ENCODE results near the gene KIAA1210. TPM values are rescaled to one million over a fixed set of nuclear protein-coding genes. Genes with fewer than 3 reads are reported as not detected.

The KIAA1210 gene
- total and polyA plus RNA-seq, 2 donors from 2014 or later, result 0.03 TPM; not detected in 1

DNA sequence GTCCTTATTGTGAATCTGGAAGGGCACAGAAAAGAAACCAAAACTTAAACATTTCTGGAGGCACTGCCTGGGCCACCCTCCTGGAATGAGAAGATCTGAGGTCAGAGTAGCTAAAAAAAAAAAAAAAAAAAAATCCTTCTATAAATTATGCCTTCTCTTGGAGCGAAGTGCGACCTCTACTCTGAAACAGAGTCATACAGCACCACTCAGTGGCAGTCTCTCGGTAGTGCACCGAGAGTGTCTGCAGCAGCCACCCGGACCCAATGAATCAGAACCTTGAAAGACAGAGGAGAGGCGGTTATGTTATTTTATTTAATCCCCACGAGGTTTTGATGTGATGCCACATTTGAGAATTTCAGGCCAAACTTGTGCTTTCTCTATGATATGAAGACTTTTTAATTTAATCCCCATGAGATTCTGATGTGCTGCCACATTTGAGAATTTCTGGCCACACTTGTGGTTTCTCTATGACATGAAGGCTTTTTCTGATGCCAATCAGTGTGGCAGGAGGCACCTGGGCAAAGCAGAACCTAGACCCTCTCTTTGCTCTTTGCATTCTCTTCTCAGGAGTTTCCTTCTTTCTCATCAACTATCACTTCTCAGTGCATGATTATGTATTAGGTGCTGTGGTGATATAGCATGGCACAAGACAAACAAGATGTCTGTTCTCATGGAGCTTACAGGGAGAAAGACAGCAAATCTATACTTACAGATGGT is 60.4 kb downstream of the KIAA1210 start:
- intact Hi-C loops (cut with DNase I), result loop anchor here (5.0 kb wide), 1 partner anchor 220 kb away; no protein-coding TSS in a partner anchor
- Histone ChIP-seq H3K4me1 (ENCODE audit: control insufficient read depth in 2 of 3, insufficient read depth in 2 of 3, low read depth in 1 of 3, low read length in 3 of 3) (no peaks in the 10 kb centered on the region), H3K27ac (ENCODE audit: low read depth in 2 of 2, low read length in 2 of 2) (no peak overlapping the region), H3K9me3 (ENCODE audit: control insufficient read depth in 2 of 3, insufficient read depth in 1 of 3, low read length in 3 of 3) (no peaks in the 10 kb centered on the region), H3K36me3 (ENCODE audit: control insufficient read depth in 2 of 3, insufficient read depth in 3 of 3, low read length in 3 of 3) (no peaks in the 10 kb centered on the region), H3K27me3 (ENCODE audit: control insufficient read depth, insufficient read depth, low read length) (no peaks in the 10 kb centered on the region), H3K4me3 (ENCODE audit: low read length in 3 of 3) (no peak overlapping the region), H3K9ac (ENCODE audit: low read length in 3 of 3) (no peak overlapping the region)
- FAIRE-seq (peak; percentile 96), DNase-seq (peak in 4 of 5 donors; percentile 41 to 73 (median 52))
- TF ChIP-seq, protein P1, sequence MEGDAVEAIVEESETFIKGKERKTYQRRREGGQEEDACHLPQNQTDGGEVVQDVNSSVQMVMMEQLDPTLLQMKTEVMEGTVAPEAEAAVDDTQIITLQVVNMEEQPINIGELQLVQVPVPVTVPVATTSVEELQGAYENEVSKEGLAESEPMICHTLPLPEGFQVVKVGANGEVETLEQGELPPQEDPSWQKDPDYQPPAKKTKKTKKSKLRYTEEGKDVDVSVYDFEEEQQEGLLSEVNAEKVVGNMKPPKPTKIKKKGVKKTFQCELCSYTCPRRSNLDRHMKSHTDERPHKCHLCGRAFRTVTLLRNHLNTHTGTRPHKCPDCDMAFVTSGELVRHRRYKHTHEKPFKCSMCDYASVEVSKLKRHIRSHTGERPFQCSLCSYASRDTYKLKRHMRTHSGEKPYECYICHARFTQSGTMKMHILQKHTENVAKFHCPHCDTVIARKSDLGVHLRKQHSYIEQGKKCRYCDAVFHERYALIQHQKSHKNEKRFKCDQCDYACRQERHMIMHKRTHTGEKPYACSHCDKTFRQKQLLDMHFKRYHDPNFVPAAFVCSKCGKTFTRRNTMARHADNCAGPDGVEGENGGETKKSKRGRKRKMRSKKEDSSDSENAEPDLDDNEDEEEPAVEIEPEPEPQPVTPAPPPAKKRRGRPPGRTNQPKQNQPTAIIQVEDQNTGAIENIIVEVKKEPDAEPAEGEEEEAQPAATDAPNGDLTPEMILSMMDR (IDR thresholded peaks at IDR 0.05; ENCODE audit: borderline replicate concordance, extremely low read depth, insufficient read depth), result peak; percentile 74

DNA sequence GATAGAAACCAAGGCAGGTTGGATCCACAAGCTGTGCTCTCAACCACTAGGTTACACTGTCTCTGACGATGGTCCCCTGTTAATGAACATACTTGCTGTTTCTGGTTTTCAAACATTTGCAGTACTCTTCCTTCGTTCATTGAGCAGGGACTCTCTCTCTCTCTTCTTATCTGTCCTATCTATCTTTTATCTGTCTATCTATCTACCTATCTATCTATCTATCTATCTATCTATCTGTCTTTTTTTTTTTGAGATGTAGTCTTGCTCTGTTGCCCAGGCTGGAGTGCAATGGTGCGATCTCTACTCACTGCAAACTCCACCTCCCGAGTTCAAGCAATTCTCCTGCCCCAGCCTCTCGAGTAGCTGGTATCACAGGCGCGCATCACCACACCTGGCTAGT is 64.2 kb downstream of the KIAA1210 start:
- Histone ChIP-seq H3K4me1 (ENCODE audit: control insufficient read depth in 2 of 3, insufficient read depth in 2 of 3, low read depth in 1 of 3, low read length in 3 of 3) (no peaks in the 10 kb centered on the region), H3K36me3 (ENCODE audit: control insufficient read depth in 2 of 3, insufficient read depth in 3 of 3, low read length in 3 of 3) (no peaks in the 10 kb centered on the region), H3K27me3 (ENCODE audit: control insufficient read depth, insufficient read depth, low read length) (no peaks in the 10 kb centered on the region), H3K27ac (ENCODE audit: low read depth in 2 of 2, low read length in 2 of 2) (no peak overlapping the region), H3K4me3 (ENCODE audit: low read length in 3 of 3) (no peak overlapping the region), H3K9ac (ENCODE audit: low read length in 3 of 3) (no peak overlapping the region), H3K9me3 (ENCODE audit: control insufficient read depth in 2 of 3, insufficient read depth in 1 of 3, low read length in 3 of 3) (no peaks in the 10 kb centered on the region)
- TF ChIP-seq, protein P1 (IDR thresholded peaks at IDR 0.05; ENCODE audit: borderline replicate concordance, extremely low read depth, insufficient read depth), result no peak
- FAIRE-seq, result no peak
- no peak for DNase-seq
- intact Hi-C loops (cut with DNase I), result no loop called here

- TF ChIP-seq, protein P1 (IDR thresholded peaks at IDR 0.05; ENCODE audit: borderline replicate concordance, extremely low read depth, insufficient read depth), result no peak
- Histone ChIP-seq H3K9ac (ENCODE audit: low read length in 3 of 3) (no peak overlapping the region), H3K9me3 (ENCODE audit: control insufficient read depth in 2 of 3, insufficient read depth in 1 of 3, low read length in 3 of 3) (no peaks in the 10 kb centered on the region), H3K27me3 (ENCODE audit: control insufficient read depth, insufficient read depth, low read length) (no peaks in the 10 kb centered on the region), H3K4me3 (ENCODE audit: low read length in 3 of 3) (no peak overlapping the region), H3K27ac (ENCODE audit: low read depth in 2 of 2, low read length in 2 of 2) (no peak overlapping the region), H3K36me3 (ENCODE audit: control insufficient read depth in 2 of 3, insufficient read depth in 3 of 3, low read length in 3 of 3) (no peaks in the 10 kb centered on the region), H3K4me1 (ENCODE audit: control insufficient read depth in 2 of 3, insufficient read depth in 2 of 3, low read depth in 1 of 3, low read length in 3 of 3) (no peaks in the 10 kb centered on the region)
- FAIRE-seq, result no peak
- peak in 2 of 5 donors; percentile 24 to 43 for DNase-seq
- intact Hi-C loops (cut with DNase I), result no loop called here
Observed at GRCh38 chrX:119062750-119063374, 64.8 kb downstream of the KIAA1210 start.

Measured in kidney (tissue), 14 donors.